AG20443 (cell line): ENCODE data around the gene FOXJ1.

Experiments used
- DNase-seq: peaks from one replicate; pipeline ENCODE4 v3.0.0; 2012; ENCODE audit warnings: low spot score, mixed read lengths

Gene FOXJ1

DNA sequence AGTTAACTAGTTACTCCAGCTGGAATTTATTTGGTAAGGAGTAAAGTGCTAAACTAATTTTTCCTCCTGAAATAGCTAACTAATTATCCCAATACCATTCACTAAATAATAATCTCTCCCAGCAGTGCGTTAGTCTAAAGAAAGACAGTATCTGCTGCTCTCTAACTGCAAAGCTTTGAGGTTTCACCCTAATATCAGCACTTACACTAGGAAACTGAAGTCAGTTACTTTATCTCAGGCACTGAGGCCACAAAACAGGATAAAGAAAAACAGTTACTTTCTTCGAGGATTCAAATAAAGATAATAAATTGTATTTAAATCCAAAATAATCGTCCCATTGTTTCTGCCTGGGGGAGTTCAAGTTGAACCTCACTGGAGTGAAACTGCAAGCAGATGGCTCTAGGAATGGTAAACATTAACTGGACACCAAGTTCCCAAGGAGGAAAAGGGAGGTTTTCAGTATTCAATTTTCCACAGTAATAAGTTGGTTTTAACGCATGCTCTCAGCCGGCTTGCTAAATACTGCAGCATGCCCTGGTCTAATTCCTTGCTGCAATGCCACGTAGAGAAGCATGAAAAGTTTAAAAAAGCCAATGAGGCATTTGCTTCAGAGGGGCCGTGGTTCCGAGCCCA lies 20.0 kb upstream of the FOXJ1 start:
- DNase-seq, result no peak

DNA sequence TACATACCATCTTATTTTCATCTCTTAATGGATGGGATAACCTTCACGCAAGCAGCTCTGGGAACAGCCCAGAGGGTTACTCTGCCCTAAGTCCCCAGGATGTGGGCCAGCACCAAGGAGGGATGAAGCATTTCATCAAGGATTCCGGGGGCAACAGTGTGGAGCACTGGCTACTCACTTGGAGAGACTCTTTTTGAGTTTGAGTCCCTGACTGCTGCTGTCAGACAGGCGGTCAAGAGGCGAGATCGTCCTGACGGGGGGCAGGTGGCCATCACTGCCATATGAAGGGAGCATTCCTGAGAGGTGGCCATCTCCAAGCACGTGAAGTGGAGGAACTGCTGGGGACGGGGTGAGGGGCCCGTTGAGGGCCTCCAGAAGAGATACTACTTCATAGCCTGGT lies 18.1 kb upstream of the FOXJ1 start:
- DNase-seq, result no peak

DNA sequence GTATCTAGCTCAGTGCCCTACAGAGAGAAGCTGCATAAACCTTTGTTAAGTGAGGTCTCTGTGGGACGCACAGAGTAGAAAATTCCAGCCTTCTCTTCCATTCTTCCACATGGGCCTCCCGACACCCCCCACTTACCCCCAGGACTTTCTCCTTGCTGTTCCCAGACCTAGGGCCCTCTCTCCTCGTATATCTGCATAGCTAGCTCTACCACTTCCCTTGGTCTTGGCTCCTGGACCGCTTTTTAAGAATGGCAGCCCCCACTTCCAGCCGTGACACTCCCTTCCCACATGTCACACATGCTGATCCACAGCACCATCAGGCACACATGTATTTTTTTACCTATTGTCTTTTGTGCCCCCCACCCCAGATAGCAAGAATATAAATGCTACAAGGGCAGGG lies 16.7 kb upstream of the FOXJ1 start:
- no peak for DNase-seq

DNA sequence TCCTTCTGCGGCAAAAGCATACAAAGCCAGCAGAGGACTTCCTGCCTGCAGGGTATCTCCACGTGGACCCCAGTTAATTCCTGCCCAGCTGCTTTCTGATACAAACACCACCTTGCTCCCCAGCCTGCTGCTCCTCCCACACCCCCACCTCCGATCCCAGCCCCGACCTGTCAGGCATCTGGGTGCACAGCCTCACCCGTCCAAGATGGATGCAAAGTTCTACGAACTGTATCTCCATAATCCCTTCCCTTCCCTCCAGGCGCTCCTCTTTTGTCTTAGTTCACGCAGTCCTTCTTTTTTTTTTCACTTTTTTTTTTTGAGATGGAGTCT lies 15.6 kb upstream of the FOXJ1 start:
- DNase-seq, result no peak

DNA sequence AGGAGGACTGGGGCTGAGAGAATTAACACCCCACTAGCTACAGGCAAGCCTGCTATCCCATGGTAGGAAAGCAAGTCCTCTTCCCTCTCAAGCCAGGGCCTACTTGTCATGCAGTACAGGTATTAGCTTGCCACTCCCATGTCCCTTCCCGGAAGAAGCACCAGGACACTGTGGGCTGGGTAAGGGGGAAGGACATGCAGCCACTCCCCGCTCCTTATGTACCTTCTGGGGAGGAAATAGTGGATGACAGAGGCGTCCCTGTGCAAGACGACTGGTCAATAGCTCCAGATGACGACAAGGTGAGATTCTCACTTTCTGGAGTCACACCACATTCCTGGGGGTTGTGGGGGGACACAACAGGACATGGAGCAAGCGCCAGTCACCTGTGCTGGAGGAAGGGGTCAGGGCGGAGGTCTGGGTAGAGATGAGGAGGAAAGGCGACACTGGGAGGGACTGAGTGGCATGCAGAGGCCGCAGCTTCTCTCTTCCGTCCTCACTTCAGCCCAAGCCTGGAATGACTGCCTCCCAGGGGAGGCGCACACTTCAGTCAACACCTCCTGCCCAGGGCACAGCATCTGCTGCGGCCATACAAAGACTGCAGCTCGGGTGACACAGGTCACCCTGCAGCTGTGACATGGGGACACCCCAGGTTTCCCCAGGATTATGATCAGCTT lies 15.1 kb upstream of the FOXJ1 start:
- DNase-seq, result no peak

DNA sequence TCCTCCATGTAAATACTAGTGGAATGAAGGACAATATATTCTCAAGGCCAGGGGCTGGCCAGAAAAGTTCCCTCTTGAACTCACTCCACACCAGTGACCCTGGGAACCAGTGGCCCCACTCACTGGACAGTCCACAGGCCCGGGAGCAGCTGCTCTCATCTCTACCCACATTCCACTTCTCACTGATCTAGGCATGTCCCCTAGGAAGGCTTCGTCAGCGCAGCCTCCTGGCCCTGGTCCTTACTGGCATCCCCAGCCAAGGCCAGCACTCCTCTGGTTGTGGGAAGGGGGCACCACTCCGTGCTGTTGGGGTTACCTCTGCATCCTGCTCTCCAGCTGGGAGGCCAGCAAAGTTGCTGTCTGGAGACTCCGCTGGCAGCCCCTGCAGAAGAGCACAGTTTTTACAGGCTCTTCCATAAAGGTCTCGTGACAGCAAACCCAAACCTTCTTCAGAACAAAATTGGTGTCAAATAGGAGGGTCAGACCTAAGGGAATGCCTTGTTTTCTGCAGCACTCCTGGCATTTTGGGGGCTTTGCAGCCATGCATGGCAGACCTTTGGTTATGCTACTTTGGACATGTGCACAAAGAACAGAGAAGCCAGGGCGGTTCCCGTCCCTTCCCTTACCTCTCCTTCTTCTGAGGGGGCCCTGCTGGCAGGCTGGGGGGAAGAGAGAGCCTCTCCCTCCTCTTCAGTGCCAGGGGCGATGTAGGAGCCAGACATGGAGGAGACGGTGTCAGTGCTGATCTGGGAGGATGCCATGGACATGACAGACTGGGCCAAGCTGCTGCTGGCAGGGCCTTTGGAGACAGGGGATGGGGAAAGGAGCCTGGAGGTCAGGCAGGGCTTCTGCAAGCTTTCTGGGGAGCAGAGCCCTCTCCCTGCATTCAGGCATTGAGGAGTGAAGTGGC lies 14.1 kb upstream of the FOXJ1 start:
- no peak for DNase-seq

DNA sequence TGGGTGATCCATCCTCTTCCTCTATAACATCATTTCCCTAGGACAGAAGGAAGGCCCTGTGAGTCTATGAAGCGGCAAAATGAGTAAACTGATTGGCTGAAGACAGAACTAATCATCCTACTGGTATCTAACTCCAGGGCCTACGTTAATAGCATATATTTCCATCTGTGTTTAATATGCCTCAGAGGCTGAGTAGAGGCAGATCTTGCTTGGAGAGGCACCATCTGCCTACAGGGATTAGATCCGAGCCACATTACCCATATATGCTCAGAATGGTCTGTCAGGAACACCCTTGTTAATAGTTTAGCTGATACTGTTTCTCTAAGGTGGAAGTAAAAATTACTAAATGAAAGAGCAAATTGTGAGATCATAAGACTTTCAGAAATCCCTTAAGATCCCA lies 13.2 kb upstream of the FOXJ1 start:
- DNase-seq, result no peak

DNA sequence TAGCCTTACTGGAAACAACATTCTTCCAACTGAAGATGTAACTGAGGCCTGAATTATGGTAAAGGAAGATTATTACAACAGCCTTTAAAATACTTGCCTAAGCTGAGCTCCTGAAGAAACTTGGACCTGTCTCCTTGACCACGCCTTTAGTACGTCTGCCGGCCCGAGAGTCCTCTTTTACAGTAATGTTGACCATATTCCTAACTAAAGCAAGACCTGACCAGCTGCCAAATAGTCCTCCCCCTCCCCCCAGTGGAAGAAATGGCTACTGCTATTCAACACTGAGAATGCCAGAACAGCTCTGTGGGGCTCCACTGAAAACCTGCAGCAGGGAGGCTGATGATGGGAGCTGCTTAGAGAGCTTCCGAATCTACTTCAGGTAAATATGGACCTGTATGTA lies 12.6 kb upstream of the FOXJ1 start:
- peak; percentile 43 for DNase-seq

DNA sequence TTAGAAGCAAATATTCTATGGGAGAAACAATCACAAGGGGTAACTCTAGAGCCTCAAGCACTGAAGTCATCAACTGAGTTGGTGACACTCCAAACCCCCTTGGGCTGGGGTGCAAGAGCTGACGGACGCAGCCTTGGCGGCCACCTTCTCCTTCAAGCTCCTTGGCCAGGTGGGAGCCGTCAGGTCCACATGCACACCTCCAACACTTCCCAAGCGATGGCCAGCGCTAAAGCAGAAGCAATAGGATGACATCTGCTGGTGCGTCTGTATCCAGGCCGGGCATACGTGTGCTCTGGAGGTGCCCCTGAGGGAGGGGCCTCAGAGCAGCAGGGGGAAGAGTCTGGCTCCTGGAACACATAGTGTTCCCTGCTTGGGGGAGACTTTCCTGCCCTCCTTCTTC lies 12.2 kb upstream of the FOXJ1 start:
- no peak for DNase-seq

DNA sequence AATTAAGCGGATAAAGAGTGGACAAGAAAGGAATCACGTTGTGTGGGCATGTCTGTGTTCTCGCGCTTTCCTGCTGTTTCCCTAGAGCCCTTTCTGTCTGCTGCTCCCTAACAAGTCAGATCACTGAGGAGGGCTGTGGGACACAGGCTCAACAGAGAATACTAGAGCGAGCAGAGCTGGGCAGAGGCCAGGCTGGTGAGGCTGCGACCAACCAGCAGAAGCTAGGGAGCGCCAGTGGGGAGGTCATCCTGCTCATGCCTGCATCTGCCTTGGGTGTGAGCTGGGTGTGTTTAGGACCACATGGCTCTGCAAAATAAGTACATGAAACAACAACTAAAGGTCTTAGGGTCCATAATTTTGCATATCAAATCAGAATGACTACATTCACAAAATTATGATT lies 11.5 kb upstream of the FOXJ1 start:
- no peak for DNase-seq

DNA sequence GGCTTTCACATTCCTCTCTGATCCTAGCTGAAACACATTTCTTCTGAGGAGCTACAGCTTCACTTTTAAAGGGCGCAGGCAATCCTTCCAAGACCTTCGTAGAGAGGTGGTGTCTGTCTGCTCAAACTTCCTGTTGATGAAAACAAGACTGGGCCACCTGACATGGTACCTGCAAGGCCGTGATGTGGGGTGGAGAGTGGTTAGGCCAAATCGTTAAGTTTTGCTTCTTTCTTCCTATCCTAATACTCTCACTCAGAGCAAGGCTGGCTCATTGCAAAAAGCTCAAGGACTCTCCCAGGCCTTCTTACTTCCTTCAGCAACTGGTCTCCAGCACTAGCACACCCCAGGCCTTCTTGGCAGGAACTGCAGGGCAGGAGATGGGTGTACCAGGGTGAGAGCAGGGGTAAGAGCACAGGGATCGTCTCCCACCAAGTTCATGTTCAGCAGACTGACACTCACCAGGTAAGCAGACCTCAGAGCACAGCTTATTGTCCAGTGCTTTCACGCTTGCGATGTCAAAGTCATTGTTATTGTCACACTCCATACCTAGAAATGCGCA lies 10.9 kb upstream of the FOXJ1 start:
- DNase-seq, result no peak

DNA sequence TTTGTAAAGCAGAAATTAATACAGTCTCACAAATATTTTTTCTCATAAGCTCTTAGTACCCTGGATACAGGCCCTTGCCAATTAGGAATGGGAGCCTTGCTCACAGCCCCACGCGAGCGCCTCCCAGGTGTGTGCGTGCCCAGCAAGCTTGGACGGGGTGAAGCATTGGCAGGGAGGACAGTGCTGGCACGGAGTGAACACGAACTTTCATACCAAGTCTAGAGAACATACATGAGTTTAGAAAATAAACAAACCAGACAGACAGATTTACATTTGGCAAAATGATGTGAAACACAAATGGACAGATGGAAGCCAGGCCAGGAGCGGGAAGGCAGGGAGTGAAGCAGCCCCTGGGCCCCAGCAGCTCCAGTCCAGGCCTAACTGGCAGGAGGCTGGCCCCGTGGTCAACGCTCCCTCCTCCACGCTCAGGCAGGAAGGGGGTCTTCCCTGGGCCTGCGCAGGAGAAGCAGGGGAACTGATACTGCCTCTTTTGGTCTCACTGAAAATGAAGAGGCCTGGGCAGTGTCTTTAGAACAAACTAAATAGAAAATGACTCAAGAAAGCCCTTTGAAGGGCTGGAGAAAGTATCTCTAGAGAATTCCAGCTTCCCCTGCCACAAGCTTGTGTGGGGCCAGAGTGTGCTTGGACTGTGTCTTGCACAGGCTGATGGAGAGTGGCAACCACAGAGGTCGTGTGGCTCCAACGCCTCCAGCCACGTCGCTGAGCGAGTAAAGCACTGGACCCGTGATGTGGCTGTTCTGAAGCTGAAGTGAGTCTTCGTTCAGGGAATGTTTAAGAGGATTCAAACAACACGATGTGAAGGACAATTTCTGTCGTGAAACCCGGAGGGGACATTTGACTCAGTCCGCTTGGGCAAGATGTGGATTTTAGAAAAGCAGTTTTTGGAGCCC lies 9.9 kb upstream of the FOXJ1 start:
- DNase-seq, result no peak

DNA sequence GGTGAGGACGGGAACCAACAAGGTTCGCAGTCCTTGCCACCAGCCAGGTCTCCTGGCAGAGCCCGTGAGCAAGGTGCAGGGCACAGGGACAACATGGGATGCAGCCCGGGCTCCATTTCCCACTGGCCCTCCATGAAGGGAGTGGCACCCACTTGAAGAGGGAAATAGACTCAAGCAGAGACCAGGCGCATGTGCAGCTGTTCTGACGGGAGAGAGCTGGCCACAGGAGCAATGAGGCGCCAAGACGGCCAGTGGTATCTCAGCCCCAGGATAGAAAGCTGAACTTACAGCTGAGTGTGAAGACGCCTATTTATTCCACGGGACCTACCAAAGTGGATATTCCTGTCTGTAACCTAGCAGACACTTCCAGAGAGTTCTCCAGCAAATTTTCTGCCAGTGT lies 8.2 kb upstream of the FOXJ1 start:
- DNase-seq, result no peak

DNA sequence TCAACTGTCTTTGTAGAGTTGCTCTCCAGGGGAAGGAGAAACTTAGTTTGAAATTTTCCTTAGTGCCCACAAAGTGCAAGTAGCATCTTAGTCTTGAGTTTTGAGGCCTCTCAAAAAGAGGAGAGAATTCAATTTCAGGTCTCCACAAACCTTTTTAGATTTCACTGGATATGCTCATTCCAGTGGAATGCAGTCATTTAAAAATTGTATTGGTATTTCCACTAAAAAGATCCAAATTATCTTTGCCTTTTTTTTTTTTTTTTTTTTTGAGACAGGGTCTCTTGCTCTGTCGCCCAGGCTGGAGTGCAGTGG lies 6.9 kb upstream of the FOXJ1 start:
- DNase-seq, result no peak

DNA sequence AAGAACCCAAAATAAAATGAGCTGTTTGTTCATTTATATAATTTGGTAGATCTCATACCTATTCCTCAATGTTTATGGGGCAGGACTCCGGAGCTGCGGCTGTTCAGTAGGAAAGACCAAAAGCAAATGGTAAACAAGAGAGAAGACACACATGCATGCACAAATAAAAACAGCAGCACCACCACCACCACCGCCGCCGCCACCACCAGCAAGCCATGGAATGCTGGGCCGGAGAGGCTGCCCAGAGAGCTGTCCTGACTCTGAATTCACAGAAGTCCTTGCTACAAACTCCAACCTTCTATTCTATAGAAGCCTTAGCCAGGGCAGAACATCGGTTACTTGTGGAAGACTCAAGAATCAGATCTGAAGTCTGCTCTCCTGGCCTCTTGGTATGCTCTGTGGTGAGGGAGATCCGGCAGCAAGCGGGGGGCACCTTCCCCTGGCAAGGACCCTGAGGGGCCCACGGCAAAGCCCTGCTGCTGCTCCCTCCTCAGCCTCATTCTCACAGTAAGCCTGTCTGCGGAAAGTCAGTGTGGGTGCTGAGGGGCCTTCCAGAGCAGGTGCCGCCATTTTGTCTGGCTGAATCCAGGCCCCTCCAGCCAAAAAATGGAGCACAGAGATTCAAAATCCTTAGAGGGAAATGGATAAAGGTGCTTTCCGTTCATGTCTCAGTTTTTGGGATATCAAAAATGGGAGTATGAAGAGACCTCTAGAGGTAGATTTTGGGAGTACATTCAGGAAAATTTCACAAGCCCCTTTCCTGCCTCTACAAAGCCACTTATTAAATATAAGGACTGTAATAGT lies 6.4 kb upstream of the FOXJ1 start:
- peak; percentile 48 for DNase-seq

DNA sequence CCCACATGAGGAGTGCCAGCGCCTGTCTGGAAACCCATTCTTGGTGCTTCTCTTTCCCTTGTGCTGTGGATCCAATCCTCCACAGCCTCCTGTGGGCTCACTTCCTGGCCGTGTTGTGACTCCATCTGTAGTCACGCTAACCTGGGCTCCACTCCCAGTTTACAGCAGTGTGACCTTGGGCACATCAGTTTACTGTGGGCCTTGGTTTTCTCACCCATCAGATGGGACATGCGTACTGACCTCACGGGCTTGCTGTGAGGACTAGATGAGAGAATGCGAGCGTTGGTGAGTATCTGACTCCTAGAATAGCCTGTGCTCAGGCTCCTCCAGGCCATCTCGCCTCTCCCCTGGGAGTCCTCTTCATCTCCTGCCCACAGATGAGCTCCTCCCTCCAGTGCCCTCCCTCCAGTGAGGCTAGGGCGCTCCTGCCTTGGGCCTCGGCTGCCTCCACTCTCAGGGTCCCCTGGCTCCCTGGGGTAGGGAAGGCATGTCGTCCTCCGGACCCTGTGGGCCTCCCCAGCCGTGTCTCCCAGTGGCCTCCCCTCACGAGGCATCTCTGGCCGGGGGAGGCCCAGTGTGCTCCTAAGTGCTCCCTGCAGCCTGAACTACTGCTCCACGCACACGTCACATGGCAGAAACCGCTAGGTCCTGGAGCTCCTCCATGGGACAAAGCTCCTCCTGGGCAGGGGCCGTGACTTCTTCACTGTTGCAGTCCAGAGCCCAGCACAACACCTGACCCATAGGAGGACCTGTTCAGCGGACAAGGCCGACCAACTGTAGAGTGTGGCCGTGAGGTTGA lies 5.2 kb upstream of the FOXJ1 start:
- DNase-seq, result no peak

DNA sequence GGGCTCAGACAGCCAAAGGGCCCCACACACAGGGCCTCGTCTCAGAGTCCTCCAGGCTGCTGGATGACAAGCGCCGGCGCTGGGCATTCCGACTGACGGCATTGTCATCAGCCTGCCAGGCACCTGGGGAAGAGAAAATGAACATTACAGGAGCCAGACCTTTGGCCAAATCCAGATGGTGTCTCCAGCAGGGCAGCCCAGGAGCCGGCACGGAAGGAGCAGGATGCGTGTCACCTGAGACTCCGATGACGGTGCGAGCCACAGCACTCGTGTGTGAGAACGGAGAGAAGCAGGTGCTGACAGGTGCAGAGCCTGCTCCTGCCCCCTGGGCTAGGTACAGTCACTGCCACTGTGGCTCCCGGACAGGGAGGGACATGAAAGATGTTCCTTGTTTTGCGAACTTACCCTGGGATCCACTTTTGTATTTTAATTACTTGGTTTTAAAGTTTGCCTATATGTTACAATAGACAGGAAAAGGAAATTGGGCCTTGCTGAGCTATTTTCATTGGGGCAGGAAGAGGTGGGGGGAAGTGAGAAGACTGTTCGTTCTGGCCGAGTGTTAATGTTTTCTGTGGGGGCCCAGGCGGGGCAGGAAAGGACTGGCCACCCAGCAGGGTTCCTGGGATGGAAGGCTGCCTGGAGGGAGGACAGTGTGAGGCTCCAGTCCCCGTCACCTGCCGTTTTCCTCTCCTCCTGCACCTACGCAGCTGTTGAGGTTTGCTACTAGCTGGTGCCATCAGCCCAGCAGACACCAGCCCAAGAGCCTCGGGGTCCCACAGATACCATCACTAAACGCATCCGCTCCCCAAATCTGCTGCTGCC lies 4.4 kb upstream of the FOXJ1 start:
- DNase-seq, result no peak

DNA sequence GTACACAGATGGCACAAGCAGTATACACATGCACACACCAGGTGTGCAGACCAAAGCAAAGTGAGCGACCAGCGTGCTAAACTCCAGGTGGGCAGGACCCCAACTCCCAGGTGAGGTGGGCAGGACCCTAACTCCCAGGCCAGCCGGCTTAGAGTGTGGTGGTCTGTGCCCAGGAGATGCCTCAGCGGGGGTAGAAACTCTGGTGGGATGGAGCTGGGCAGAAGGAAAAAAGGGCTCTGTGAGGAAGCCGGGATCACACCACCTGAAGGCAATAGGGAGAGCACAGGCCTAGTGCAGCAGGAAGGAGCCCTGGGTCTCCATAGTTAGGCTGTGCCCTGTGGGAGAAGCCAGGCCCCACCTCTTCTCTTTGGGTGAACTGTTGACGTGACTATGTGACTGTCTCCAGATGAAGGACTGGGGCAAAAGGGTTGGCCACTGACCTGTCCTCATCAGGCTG lies 1.6 kb upstream of the FOXJ1 start:
- no peak for DNase-seq

DNA sequence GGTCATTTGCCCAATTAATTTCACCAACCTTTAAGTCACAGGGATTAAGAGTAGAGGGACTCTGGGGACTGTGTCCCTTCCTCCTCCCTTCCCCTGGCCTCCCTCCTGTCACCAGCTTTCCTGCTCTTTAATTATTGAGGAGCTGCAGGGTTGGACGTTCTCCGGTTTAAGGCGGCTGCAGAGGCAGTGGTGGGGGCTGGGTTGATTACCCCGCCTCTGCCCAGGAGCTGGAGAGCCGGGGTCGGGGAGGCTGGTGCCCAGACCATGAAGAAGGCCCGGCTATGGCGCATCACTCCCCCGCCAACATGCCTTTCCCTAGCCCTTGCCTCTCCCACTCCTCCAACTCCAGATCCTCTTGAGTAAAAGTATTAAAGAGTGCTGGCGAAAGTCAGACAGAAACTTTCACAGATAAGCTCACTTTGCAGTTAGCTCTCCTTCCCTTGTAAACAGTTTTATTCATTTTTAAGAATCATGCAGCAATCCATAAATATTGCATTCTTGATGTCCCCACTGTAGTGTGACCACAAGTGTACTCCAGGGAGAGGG lies 1.1 kb upstream of the FOXJ1 start:
- no peak for DNase-seq
